Measurements from ENCODE around the gene DOK7. TPM values are rescaled to one million over a fixed set of nuclear protein-coding genes. Genes with fewer than 3 reads are reported as not detected.

DOK7 gene
- total RNA-seq, 1 donor from 2014 or later: not detected

DNA sequence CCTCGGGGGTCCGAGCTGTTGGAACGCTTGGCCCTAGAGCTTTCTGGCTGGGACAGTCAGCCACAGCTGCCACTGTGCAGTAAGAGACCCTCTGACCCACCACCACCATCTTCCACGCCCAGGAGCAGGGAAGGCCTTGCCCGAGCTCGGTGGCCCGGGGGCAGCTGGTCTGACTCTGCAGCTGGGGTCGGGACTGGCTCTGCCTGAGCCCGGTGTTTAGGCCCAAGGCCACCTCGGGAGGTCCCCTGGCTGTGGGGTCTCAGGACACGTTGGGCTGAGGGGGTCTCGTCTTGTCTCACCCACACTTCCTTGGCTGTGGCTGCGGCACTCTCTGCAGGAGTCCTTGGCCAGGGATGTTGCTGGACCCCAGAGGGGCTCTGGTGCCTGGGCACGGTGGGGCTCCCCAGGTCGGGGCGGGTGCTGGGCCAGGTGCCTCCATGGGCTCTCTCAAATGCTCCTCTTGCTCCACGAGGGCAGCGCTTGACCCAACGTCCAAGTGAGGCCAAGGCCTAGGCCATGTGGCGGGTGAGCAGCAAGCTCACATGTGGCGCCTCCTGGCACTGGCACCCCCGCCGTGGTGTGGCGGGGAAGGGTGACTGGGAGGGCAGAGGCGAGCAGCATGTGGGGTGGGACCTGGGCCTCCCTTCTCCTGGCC, 22.9 kb downstream of the DOK7 start:
- no peak for DNase-seq (ENCODE audit: low spot score)

DNA sequence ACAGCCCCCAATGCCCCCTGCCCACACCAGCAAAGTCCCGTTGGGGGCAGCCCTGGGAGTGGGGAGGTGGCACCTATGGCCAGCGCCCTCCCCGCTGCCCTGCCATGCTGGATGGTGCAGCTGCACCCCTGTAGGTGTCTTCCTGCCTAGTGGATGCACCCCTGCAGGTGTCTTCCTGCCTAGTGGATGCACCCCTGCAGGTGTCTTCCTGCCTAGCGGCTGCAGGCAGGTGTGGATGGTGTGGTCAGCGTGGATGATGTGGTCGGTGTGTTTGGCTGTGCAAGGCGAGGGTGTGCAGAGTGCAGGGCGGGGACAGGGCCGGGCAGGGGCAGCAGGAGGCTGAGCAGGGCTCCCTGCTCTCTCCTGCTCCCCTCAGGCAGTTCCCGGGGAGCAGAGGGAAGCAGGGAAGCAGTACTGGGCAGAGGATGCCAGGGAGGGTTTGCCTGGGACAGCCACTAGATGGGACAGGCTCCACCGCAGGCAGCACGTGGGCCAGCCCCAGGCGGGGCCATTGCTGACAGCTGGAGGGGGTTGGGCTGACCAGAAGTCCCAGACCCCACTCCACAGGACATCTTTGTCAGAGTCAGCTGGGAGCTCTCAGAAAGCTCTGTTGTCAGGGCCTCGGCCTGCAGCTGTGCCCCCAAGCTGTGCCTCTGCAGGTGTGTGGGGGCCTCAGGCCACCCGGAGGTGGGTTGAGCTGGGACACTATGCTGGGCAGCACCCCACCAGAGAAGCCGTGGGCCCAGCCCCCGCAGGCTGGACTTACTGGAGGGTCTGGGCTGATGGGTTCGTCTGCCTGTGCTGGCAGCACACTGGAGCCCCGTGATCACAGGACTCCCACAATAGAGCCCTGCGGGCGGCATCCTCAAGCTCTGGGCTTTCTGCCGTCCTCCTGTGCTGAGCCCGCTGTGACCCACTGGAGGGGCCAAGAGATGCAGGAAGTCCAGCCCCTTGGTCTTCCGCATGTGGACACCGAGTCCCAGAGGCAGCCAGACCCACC, 23.7 kb downstream of the DOK7 start:
- DNase-seq (ENCODE audit: low spot score): no peak

DNA sequence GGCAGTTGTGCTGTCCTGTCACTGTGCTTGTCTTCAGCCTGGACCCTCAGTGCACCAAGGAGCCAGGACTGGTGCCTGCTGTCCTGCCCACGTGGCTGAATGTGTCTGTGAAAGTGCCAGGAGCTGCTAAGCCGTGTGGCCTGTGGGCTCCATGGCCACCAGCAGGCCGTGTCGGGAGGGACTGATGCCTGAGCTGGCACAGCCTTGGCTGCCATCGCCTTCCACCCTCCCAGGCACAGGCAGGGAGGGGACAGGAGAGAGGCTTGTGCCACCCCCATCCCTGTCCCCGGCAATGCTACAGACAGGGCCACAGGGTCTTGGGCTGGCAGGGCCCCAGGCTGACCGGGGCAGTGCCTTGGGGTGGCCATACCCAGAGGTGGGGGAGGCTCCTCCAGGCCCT, 24.8 kb downstream of the DOK7 start:
- no peak for DNase-seq (ENCODE audit: low spot score)

DNA sequence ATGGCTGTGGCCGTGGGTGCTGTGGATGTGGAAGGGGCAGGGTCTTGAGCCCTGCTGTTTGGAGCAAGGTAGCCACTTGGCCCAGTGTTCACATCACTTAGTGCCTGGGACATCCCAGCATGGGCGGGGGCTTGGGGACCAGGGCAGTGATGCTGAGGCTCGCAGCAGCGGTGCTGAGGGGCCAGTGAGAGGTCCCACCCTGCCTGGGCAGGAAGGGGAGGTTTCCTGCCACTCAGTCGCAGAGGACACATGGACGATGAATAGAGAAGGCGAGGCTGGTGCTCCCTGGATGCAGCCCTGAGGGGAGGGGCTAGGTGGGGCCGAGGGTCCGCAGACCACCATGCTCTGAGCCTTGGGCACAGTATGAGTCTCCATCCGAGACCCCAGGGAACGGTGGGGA, 25.7 kb downstream of the DOK7 start:
- no peak for DNase-seq (ENCODE audit: low spot score)

DNA sequence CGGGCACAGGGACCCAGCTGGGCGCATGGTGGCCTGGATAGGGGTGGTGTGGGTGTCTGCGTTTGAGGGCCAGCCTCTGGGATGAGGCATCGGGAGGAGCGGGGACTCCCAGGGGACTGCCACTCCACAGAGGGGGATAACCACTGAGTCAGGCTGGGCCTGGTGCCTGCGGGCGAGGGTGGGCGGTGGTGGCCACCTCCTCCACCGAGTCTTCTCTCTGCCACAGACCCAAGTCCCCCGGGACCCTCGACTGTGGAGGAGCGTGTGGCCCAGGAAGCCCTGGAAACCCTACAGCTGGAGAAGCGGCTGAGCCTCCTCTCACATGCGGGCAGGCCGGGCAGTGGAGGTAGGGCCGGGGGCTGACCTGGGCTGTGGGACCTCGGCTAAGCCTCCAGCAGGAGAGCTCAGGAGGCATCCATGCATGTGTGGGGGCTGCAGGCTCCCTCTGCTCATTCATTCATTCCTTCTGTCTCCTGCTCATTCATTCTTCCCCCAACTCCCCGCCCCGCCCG, 26.4 kb downstream of the DOK7 start:
- DNase-seq (ENCODE audit: low spot score): no peak

DNA sequence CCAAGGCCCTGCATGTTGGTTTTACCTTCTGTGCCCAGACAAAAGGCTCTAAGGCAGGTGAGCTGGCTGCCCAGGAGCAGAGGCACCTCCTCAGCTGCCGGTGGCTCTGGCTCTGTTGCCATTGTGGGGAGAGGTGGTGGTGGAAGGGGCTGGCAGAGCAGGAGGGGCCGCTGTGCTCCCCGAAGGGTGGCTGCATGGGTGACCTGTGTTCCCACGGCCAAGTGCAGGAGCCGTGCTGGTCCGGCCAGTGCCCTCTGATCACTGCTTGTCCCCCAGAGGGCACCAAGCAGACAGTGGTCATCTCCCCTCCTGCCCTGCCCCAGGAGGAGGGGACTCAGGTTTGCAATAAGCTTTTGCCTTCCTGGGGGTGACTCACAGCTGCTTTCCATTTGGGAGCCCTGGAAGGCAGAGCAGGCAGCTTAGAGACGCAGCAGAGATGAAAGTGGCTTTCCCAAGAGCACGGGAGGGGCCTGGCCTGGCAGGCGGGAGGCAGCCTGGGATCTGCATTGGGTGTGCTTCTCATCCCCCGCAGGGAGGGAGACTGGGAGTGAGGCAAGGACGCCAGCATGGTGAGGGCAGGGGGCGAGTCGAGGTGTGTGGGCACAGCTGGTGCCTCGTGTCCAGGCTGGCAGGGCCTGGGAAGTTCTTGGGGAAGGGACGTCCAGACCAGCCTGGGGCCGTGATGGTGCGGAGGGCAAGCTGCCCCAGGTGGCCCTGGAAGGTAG, 28.7 kb downstream of the DOK7 start:
- no peak for DNase-seq (ENCODE audit: low spot score)

DNA sequence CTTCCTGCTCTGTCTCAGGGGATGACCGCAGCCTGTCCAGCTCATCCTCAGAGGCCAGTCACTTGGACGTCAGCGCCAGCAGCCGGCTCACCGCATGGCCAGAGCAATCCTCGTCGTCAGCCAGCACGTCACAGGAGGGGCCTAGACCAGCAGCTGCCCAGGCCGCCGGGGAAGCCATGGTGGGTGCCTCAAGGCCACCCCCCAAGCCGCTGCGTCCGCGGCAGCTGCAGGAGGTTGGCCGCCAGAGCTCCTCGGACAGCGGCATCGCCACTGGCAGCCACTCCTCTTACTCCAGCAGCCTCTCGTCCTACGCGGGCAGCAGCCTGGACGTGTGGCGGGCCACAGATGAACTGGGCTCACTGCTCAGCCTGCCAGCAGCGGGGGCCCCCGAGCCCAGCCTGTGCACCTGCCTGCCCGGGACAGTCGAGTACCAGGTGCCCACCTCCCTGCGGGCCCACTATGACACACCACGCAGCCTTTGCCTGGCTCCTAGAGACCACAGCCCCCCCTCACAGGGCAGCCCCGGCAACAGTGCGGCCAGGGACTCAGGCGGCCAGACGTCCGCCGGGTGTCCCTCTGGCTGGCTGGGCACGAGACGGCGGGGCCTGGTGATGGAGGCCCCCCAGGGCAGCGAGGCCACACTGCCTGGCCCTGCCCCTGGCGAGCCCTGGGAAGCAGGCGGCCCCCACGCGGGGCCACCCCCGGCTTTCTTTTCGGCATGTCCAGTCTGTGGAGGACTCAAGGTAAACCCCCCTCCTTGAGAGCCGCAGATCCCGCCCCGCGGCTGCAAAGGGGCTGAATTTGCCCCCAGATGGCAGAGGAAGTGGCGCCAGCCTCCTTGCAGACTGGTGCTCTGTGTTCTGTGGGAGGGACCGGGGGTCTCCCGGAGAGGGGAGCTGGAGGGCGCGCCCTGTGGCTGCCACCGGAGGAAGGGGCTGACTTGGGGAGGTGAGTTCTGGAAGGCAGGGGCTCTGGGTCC, 29.9 kb downstream of the DOK7 start:
- DNase-seq (ENCODE audit: low spot score): no peak

DNA sequence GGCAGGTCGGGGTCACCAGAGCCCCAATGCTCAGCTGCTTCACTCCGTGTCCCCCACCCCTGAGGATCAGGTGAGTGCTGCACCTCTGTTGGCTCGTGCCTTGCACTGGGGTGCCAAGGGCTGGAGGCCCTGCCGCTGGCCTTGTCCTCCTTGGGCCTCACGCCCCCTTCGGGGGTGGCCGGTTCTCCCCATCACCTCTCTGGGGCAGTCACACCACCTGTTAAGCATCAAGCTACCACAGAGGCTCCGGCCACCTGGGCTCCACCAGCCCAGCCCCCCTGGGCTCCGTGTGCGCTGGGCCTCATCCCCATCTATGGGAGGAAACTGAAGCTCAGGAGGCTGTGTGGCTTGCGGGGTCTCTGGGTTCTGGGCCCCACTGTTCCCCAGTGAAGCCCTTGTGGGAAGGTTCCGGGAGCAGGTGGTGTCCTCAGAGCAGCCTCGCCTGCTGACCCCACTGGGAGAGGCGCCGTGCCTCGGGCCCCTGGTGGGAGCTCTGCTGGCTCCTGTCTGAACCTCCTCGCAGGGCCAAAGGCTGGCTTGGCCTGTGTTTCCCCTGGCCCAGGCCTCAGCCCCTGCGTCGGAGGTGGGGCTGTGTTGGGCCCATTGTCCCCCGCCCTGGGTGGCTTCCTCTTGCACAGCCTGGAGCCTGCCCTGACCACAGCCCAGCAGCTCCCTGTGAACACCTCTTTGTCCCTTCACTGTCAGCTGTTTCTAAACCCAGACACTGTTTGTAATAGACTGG, 30.8 kb downstream of the DOK7 start:
- no peak for DNase-seq (ENCODE audit: low spot score)

DNA sequence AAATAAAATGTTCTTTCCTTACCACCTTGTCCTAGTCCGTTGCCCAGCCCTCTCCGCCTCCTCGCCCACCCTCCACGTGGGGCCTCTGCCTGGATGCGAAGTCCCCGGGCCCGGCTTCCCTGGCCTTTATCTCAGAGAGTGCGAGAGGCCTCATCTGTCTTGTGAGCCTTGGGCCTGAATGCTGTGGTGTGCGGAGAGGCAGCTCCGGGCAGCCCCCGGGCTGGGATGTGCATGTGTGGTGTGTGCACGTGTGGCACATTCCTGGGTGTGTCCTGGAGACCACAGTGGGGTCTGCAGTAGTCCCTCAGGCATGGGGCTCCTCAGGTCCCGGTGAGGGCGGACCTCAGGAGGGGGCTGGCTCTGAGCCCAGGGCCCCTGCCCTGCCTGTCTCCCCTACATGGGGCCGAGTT, 31.4 kb downstream of the DOK7 start:
- DNase-seq (ENCODE audit: low spot score): no peak

DNA sequence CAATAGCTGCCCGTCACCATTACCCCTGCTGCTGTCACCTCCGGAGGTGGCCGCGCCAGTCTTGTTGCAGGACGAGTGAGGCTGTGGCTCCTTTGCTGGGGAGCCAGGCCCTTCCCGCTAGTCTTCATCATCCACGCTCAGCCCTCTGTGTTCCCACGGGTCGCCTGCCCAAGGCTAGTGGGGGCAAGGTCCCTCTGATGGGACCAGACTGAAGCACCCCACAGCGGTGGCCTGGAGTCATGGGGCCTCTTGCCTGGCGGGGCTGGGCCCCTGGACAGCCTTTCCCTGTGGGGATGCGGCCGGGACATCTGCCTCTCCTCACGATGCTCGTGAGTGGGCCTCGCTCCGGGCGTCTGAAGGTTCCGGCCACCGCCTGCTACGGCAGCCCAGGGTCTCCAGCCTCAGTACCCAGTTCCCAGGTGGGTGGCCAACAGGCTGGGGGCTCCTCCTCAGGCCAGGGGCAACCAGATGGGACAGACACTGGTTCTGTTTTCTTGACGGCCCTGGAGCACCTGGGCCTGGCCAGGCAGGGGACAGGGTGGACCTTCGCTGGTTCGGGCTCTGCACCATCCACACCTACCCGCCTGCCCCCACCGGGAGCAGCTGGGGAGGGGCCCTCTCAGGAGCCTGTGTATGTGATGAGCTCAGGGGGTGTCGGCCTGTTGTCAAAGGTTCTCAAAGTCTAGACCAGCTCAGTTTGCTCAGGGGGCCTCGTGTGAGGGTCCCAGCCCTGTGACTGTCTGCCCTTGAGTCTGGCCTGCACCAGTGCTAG, 32.3 kb downstream of the DOK7 start:
- DNase-seq (ENCODE audit: low spot score): no peak

DNA sequence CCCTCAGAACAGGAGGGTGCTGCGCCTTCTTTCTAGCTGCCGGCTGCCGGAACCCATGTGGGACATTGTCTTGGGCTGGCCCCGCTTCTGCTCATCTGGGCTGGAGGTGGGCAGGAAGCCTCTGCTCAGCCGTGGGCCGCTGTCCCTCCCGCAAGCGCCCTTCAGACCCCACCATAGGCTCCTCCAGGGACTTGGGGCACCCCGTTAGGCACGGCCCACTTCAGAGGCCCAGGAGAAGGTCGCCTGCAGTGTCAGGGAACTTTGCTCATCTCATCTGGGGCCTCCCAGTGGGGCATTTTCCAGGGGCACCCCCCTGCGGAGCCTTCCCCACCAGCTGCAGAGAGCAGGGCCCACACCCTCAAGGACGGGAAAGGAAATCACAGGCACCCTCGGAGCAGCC, 32.9 kb downstream of the DOK7 start:
- DNase-seq (ENCODE audit: low spot score): no peak

DNA sequence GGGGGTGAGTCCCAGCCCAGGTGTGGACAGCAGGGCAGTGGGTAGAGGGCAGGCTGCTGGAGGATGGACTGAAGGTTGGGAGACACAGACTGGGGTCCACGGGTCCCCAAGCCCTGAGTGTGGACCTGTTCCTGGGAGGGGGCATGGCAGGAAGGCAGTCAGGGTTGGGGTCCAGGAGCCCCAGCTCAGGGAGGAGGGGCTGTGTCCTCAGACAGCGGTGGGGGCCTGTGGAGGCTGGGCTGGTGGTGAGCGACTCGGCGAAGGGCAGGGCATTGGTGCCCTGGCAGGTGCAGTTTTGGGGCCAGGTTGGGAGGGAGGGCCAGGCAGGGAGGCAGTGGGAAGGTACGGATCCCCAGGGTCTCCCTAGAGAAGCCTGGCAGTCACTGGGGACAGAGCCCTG, 34.0 kb downstream of the DOK7 start:
- no peak for DNase-seq (ENCODE audit: low spot score)

DNA sequence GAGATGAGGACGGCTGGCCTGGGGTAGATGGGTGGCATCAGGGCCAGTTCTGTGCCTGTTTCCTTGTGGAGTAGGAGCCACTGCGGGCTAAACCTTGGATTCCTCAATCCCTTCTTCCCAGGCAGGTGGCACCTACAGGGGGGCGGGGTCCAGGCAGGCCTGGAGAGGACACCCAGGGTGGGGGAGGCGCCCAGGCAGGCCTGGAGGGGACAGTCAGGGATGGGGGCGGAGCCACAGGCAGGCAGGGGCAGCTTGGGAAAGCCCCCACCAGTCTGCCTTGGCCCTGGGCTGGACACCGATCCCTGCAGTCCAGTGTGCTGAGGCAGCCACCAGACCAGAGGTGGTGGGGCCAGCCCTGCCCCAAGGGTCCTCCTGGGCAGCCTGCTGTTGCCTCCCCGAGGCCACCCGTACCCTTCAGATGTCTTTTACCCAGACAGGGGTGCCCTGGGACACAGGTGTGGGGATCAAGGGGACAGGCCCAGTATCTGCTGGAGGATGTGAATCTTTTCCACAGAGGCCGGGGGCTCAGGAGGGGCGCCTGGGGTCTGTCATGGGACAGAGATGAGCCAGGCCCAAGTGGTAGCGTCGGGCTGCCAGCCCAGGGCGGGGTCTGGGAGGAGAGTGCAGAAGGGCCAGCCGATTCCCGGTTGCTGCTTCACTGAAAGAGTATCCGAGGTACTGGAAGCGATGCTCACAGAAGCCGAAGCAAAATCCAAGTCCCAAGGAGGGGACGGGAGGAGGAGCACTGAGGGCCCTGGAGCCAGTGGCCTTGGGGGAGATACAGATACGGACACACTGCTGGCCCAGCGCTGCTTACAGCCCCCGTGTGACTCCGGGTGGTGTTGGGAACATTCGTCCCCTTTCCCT, 34.6 kb downstream of the DOK7 start:
- no peak for DNase-seq (ENCODE audit: low spot score)

DNA sequence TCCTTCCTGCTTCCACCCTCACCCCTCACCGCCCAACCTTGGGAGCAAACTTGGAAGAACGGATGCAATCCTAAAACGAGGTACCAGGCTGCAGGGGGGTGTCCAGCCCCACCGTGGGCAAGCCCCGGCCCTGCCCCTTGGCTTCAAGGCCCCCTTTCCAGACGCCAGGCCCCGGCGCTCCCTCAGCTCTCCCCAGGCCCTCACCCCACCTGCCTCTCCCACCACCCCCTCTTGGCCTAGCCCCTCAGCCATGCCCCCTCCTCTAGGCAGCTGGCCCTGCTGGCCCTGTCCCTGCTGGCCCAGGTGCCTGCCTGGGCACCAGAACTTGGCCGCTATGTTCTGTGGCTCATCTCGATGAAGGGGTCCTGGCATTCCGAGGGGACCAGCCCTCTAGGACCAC, 35.3 kb downstream of the DOK7 start:
- DNase-seq (ENCODE audit: low spot score): no peak

DNA sequence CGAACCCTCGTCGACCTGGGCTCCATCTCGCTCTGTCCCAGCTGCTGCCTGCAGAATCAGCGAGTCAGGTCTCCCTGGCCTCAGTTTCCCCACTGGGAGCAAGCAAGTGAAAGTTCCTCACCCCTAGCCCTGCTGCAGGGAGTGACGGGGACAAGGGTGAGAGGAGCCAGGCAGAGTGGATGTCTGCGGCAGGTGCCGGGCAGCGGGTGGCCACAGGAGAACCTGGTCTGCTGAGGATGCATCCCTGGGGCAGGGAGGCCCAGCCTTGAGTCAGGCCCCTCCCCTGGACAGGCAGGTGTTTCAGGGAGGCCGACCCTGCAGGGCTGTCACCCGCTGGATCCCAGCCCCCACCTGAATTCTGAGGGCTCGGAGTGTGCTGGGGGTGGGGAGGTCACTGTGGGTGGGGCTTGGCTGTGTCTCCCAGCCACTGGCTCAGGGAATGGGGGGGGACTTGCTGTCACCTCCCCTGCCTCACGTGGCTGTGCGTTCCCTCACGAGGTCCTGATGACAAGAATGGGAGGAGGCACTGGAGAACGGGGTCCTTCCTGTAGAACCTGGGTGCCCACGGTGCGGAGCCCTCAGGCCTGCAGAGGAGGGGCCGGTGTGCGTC, 35.9 kb downstream of the DOK7 start:
- no peak for DNase-seq (ENCODE audit: low spot score)

DNA sequence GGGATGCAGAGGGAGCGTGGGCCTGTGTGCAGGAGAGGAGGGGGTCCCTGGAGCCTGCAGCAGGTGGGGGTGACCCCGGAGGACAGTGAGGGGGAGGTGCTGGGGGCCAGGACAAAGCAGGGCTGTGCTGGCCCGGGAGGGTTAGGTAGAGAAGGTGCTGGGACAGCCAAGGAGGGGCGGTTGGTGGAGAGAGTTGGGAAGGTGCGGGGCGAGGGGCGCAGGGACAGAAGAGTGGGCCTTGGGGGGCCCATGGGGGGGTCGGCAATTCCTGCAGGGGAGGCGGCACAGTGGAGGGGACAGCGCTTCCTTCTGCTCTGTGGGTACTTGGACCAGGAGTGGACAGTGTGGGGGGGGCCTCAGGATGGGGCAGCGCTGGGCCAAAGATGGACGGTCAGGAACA, 36.6 kb downstream of the DOK7 start:
- no peak for DNase-seq (ENCODE audit: low spot score)

DNA sequence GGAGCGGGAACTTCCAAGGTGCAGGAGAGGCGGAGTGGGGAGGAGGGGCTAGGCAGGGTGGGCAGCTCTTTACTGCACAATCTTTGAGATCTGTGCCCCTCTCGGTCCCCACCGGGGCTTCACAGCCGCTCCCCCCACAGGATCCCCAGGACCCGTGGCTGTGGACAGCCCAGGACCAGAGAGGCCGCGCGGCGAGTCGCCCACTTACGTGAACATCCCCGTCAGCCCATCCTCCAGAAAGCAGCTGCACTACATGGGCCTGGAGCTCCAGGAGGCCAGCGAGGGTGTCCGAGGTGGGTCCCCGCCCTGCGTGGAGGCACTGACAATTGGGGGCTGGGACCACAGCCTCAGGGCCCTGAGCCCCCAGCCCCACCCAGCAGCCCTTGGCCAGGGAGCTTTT, 37.0 kb downstream of the DOK7 start:
- DNase-seq (ENCODE audit: low spot score): no peak

Measured in mesenteric fat pad (tissue), 1 donor.